ENCODE measurements around the gene ATL1. TPM values are rescaled to one million over a fixed set of nuclear protein-coding genes. Genes with fewer than 3 reads are reported as not detected.

Gene ATL1
- total and polyA plus RNA-seq, 2 of the 4 experiments (the other 2 are of a cell fraction): 6.0 to 12.2 TPM

DNA sequence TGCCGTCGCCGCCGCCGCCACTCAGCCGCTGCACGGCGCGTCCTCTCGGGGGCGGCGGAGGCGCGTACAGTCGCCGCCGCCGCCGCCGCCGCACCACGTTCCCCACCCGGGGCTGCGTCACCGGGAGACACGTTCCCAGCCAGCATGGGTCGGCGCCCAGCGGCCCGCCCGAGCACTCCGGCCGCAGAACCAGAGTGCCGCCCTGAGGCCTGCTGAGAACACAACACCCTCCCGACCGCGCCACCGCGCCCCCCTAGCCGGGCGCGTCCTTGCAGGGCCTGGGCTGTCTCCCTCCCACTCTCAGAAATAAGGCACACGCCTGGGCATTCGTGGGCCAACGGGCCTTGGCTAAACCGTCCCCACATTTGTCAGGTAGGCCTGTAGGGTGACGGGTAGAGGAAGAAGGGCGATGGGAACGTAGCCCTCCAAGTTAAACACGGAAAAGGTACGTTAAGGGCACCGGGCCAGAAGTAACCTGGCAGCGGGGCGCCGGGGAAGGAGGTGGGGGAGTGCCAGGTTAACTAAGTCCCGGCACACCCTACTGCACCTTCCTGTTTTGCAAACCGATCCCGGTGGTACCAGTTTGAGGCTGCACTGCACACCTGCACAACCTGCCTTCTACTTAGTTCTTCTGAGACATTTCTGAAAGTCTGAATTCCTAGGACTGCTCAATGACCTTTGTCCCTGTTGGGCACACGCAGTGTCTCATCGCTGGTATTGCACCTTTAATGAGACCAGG lies 27.3 kb upstream of the ATL1 start, which contains the start of gene MAP4K5 (continued):
- TF ChIP-seq, protein P1, sequence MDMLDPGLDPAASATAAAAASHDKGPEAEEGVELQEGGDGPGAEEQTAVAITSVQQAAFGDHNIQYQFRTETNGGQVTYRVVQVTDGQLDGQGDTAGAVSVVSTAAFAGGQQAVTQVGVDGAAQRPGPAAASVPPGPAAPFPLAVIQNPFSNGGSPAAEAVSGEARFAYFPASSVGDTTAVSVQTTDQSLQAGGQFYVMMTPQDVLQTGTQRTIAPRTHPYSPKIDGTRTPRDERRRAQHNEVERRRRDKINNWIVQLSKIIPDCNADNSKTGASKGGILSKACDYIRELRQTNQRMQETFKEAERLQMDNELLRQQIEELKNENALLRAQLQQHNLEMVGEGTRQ (IDR thresholded peaks at IDR 0.05; ENCODE audit: low read depth, low read length): peak; percentile 41

DNA sequence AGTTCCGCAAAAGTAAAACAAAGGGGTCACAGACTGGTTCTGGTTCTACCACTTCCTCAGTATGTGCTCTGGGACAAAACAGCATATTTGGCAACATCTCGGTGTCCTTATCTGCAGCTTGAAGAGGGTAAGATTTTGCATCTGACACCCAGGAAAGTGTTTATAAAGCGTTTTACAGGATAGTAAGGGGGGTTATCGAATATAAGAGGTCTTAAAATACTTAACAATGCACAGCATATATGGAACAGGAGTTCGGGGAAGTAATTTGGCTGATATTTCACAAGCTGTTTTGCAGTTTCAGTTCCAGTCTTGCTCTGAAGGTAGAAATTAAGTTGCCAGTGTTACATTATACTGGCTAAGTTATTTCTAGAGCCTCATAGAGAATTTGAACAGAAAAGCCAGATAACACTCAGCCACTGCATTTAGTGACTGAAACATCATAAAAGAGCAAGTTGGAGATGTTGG lies 26.7 kb upstream of the ATL1 start:
- H2AFZ ChIP-seq (replicated peaks; ENCODE audit: low read length, poor library complexity): peak overlapping the region; percentile 96
- TF ChIP-seq RCOR1 (IDR thresholded peaks at IDR 0.05; ENCODE audit: insufficient replicate concordance, low read length) (no peak), CHD1 (IDR thresholded peaks at IDR 0.05; ENCODE audit: low read depth, low read length) (no peak), MAZ (IDR thresholded peaks at IDR 0.05; ENCODE audit: borderline replicate concordance, low read depth, low read length) (no peak), MAFK (IDR thresholded peaks at IDR 0.05; ENCODE audit: low read depth, low read length) (no peak), RAD21 (IDR thresholded peaks at IDR 0.05; ENCODE audit: low read length) (no peak), POLR2A (IDR thresholded peaks at IDR 0.05; ENCODE audit: low read depth, low read length) (no peak), BHLHE40 (IDR thresholded peaks at IDR 0.05; ENCODE audit: low read depth, low read length) (no peak), SMC3 (IDR thresholded peaks at IDR 0.05; ENCODE audit: low read depth, low read length) (no peak), MXI1 (IDR thresholded peaks at IDR 0.05; ENCODE audit: borderline replicate concordance, low read depth, low read length) (no peak), CEBPB (IDR thresholded peaks at IDR 0.05; ENCODE audit: low read depth, low read length) (no peak)
- TF ChIP-seq, protein P2, sequence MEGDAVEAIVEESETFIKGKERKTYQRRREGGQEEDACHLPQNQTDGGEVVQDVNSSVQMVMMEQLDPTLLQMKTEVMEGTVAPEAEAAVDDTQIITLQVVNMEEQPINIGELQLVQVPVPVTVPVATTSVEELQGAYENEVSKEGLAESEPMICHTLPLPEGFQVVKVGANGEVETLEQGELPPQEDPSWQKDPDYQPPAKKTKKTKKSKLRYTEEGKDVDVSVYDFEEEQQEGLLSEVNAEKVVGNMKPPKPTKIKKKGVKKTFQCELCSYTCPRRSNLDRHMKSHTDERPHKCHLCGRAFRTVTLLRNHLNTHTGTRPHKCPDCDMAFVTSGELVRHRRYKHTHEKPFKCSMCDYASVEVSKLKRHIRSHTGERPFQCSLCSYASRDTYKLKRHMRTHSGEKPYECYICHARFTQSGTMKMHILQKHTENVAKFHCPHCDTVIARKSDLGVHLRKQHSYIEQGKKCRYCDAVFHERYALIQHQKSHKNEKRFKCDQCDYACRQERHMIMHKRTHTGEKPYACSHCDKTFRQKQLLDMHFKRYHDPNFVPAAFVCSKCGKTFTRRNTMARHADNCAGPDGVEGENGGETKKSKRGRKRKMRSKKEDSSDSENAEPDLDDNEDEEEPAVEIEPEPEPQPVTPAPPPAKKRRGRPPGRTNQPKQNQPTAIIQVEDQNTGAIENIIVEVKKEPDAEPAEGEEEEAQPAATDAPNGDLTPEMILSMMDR (conservative IDR thresholded peaks at IDR 0.05; ENCODE audit: low read depth, low read length): no peak

More for the DNA sequence above, 26.7 kb upstream of the ATL1 start:
- Histone ChIP-seq H2BK15ac (ENCODE audit: low read depth, low read length) (0 out of 3 replicates have a peak overlapping the region, but pooled peaks have one; percentile 29), H2BK120ac (ENCODE audit: low read depth, low read length) (0 out of 2 replicates have a peak overlapping the region, but pooled peaks have one; percentile 94), H3K79me1 (ENCODE audit: low read depth in 1 of 2, low read length in 2 of 2) (peaks cover 3 to 22% of the 10 kb centered on the region in 2 experiments; a peak in 2 of 4 replicates), H3K9ac (ENCODE audit: low read depth, low read length) (no peak overlapping the region), H2BK5ac (ENCODE audit: low read depth, low read length, poor library complexity, severe bottlenecking) (no peak overlapping the region), H3K4me2 (ENCODE audit: low read depth, low read length) (peak overlapping the region; percentile 90), H4K8ac (ENCODE audit: low read depth in 2 of 2, low read length in 2 of 2) (peak overlapping the region in 1 of 2 experiments; percentile 68; a peak in 1 of 4 replicates), H2AK9ac (replicated peaks; ENCODE audit: low read depth, low read length, poor library complexity) (no peak overlapping the region), H4K5ac (ENCODE audit: low read depth, low read length) (no peak overlapping the region), H3K4ac (ENCODE audit: low read depth, low read length) (no peak overlapping the region), H3K18ac (ENCODE audit: low read depth, low read length) (no peak overlapping the region), H4K91ac (ENCODE audit: insufficient read depth, low read depth, low read length) (no peak overlapping the region), H3K56ac (ENCODE audit: extremely low read depth, insufficient read depth, low read length) (no peak overlapping the region), H2AK5ac (ENCODE audit: low read depth, low read length) (peak overlapping the region; percentile 26; the same call in 1 of the 2 replicates), H3K4me1 (ENCODE audit: control insufficient read depth, insufficient read depth, low read length) (peaks cover 16% of the 10 kb centered on the region), H3K36me3 (ENCODE audit: control insufficient read depth, insufficient read depth, low read length) (peaks cover 2% of the 10 kb centered on the region), H3K9me3 (ENCODE audit: control insufficient read depth, insufficient read depth, low read length) (no peaks in the 10 kb centered on the region), H4K20me1 (ENCODE audit: insufficient read depth, low read length) (peaks cover 21% of the 10 kb centered on the region), H3K4me3 (ENCODE audit: insufficient read depth, low read depth, low read length) (no peak overlapping the region), H3K23ac (ENCODE audit: low read depth, low read length) (peak overlapping the region; percentile 82), H3K9me1 (ENCODE audit: insufficient read depth, low read length) (peaks cover 12% of the 10 kb centered on the region; the same call in 1 of the 2 replicates), H3K27ac (ENCODE audit: insufficient read depth, low read length) (no peak overlapping the region), H3K27me3 (ENCODE audit: control insufficient read depth, insufficient read depth, low read length) (no peaks in the 10 kb centered on the region), H3K14ac (replicated peaks; ENCODE audit: low read depth, low read length) (peak overlapping the region; percentile 26; the same call in 1 of the 2 replicates), H2BK20ac (ENCODE audit: low read depth, low read length) (no peak overlapping the region)
- BruUV-seq (replicated peaks): no TSS peak
- DNase-seq (no peak), ATAC-seq (ENCODE audit: low read depth) (no peak)
- no CpG with 5 or more reads among the region's 5 CpGs for WGBS, 2 experiments (ENCODE audit: extremely low coverage in 2 of 2, insufficient read length in 1 of 2)
- dilution Hi-C loops (cut with HindIII; ENCODE audit: low sequenced_read_pairs, unreplicated experiment) (no loop called here), intact Hi-C loops (cut with micrococcal nuclease) (loop anchor here (2.0 to 10.0 kb wide), 5 partner anchors 136 to 670 kb away; partner anchors contain the start of genes CDKL1, SOS2 and VCPKMT), in situ Hi-C loops (cut with MboI; ENCODE audit: low sequenced_read_pairs) (no loop called here)
- ChIA-PET POLR2A (ENCODE audit: unreplicated experiment) (no interaction called here), CTCF (no interaction called here)

Measured in IMR-90 (cell line).